ENCODE results near the gene SYMPK. TPM values are rescaled to one million over a fixed set of nuclear protein-coding genes. Genes with fewer than 3 reads are reported as not detected.

Gene SYMPK
- total RNA-seq, 1 experiment from 2014 or later = 89.3 TPM

DNA sequence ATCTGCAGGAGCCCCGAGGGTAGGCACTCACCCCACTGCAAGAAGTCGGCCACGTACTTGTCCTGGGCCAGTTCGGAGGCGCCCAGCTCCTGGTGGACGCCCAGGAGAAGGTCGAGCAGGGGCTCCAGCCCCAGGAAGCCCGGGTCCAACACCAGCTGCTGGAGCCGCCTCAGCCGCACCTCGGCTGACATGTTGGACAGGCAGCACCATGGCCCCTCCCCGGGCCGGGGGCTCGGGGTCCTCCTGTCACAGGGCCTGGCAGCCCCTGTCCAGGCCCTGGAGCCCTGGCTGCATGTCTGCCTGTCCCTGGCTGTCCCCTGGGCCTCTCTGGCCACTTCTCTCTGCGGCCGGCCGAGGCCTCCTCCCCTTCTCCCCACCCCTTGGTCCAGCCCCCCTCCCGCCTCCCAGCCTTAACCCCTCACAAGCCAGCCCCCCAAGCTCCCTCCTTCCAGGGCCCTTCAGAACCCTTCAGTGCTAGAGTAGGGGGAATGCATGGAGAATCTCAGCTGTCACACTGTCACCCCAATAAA is 80.7 kb downstream of the SYMPK start, which contains the start of gene DMPK:
DMPK (minus strand) TSS at position 329 of the 530 bp plus-strand sequence; CDS start at position 191, 138 bp downstream.
- DNase-seq (ENCODE audit: low read depth) = no peak

GRCh38 chr19:45781214-45782161 is 81.5 kb downstream of the SYMPK start:
- no peak for DNase-seq (ENCODE audit: low read depth)

DNA sequence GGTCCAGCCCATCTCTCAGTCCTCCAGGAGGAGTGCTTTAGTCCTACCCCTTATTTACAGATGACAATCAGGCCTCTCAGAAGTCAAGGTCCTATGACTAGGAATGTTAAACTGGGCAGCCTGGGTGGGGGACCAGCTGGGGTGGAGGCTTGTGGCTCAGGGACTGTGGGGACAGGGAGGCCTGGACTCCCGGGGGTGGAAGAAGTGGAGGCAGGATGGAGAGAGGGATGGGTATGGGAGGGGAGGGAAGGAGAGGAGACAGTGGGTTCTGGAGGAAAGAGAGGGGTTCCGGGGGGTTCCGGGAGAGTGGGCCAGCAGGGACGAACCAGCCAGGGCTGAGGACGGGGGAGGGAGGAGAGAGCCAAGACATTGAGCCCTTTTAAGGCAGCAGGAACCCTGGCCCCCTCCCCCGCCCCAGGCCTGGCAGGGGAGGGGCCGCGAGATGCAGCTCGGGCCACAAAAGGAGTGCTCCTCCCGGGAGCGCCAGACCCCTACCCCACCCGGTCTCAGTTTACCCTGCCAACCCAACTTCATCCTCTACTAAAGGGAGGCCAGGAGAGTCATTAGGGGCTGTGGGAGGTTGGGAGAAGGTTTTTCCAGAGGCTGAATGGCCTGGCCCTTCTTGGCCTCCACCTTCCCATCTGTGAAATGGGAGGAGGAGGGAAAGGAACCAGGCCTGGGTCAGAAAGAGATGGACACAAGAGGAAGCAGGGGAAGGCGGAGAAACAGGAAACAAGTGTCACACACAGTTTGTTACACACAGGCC is 82.3 kb downstream of the SYMPK start:
- no peak for DNase-seq (ENCODE audit: low read depth)

DNA sequence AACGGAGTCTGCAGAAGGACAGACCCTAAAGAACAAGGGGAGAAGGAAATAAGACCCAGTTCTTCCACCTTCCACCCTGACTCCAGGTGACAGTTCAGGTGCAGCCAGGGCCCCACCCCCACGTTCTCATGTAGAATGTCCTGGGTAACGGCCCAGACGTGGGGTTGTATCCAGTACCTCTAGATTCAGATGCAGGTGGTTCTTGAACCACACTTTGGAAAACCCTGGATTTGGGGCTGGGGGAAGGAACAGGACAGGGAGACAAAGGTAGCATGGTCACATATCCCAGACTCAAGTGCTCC is 82.8 kb downstream of the SYMPK start:
- DNase-seq (ENCODE audit: low read depth) = no peak

DNA sequence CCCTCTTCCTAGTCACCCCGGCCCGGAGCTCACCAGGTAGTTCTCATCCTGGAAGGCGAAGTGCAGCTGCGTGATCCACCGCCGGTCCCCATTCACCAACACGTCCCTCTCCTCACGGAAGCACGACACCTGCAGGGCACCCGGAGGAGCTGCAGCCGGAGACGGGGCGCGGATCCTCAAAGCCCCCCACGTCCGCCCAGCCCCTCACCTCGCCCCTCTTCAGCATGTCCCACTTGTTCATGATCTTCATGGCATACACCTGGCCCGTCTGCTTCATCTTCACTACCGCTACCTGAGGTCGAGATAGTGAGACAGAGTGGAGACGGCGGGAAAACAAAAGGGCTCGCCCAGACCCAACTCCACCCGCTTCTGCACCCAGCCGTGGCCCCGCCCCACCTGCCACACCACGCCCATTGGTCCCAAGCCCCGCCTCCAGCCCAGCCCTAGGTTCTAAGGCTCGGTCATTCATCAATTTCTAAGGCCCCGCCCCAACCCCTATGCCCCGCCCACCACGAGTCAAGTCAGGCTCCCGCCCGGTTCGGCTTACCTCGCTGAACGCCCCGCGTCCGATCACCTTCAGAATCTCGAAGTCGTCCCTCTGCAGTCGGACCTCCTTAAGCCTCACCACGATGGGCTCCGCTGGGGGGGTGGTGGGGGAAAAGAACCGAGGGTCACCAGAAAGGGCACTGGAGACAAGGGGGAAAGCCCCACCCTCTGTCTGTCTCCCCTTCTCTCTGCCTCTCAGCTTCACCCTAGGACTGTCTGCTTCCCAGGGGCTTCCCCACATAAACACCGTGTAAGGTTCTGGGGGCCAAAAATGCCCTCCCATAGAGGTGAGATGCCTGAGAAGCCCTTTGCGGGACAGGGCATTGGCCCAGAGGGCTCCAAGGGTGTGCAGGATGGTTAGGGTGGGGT is 83.5 kb downstream of the SYMPK start:
- no peak for DNase-seq (ENCODE audit: low read depth)

- DNase-seq (ENCODE audit: low read depth) = no peak
These were observed 84.8 kb downstream of the SYMPK start for GRCh38 chr19:45778010-45778661.

DNA sequence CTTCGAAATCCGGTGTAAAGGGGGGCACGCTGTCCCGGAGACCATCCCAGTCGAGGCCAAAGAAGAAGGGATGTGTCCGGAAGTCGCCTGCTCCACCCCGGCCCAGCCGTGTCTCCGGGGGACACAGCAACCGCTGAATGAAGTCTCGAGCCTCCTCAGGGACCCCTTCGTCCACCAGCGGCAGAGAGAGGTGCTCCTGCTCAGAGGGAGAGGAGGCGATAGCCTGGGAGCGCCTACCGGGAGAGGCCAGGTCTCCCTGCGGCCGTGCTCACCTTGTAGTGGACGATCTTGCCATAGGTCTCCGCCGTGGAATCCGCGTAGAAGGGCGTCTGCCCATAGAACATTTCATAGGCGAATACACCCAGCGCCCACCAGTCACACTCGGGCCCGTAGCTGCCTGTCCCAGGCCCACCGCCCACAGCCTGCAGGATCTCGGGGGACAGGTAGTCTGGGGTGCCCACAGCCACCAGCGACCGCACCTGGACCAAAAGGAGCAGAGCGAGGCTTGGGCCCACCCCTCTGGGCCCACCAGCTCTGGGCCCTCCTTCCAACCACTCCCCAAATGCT is 85.5 kb downstream of the SYMPK start:
- no peak for DNase-seq (ENCODE audit: low read depth)

DNA sequence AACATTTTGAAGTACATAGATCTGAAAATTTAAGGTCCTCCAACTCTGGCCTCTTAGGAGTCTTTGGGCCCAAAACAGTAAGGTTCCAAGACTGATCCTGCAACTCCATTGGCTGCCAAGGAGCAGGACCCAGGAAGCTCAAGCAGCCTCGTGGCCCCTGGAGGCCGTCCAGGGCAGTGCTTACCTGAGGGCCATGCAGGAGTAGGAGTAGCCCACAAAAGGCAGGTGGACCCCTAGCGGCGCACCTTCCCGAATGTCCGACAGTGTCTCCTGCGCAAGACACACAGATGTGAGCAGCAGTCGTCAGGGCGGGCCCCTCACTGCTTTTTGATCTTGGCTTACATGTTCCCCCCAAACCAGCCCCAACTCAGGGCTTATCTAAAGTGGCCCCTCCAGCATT is 88.2 kb downstream of the SYMPK start:
- no peak for DNase-seq (ENCODE audit: low read depth)

DNA sequence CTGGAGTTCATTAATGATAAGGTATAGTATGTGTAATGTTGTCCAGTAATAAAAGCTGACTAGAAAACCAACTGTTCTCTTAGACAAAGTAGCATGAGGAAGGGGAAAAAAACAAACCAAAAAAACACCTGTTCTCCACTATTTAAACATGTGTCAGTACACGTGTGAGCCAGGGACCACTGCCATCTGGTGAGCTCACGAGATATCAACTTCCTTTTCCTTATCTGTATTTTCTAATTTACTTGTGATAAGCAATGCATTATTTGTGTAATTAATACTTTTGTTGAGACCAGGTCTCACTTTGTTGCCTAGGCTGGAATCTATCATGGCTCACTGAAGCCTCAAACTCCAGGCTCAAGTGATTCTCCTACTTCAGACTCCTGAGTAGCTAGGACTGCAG is 89.6 kb downstream of the SYMPK start:
- no peak for DNase-seq (ENCODE audit: low read depth)

DNA sequence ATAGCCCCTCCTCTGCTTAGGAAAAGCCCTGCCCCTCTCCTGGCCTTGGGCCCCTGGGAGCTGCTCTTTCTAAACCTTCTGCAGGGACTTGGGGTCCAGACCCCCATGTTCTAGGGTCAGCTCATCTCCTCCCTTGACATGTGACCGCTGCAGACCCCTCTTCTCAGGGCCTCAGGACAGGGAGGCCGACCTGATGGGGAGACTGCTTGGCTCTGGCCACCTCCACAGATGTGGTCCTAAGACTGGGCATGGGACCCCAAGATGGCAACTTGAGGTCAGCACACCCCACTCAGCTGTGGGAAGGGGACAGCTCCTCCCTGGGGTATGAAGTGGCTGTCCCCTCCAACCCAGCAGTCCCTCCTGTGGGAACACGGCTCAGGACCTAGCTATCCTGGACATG is 90.0 kb downstream of the SYMPK start:
- no peak for DNase-seq (ENCODE audit: low read depth)

DNA sequence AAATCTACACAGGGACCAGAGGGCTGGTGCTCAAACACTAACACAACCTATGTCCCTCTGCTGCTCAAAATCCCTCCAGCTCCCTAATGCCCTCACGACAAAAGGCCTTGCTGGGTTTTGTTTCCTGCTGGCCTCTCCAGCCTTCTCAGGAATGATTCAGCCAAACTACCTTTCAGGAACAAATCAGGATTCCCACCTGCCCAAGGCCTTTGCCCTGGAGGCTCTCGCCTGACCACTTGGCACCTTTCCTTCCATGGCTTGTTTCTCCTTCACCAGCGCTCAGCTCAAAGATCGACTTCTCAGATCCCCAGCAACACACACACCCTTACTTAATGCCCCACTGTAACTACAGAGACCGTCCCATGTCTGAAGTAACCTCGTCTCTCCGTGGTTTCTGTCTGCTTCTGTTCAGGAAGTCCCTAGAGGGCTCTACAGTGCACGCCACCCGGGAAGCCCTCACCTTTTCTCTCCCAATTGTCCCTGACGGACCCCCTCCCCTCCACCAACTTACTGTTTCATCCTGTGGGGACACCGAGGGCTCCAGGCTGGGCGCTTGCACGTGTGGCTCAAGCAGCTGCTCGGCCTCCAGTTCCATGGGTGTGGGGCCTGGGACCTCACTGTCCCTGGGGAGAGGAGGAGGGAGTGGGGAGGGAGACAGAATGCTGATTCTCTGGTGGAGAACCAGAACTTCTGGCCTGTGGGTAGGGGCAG is 90.7 kb downstream of the SYMPK start:
- DNase-seq (ENCODE audit: low read depth) = no peak

GRCh38 chr19:45771311-45771933 is 91.5 kb downstream of the SYMPK start:
- DNase-seq (ENCODE audit: low read depth) = no peak

DNA sequence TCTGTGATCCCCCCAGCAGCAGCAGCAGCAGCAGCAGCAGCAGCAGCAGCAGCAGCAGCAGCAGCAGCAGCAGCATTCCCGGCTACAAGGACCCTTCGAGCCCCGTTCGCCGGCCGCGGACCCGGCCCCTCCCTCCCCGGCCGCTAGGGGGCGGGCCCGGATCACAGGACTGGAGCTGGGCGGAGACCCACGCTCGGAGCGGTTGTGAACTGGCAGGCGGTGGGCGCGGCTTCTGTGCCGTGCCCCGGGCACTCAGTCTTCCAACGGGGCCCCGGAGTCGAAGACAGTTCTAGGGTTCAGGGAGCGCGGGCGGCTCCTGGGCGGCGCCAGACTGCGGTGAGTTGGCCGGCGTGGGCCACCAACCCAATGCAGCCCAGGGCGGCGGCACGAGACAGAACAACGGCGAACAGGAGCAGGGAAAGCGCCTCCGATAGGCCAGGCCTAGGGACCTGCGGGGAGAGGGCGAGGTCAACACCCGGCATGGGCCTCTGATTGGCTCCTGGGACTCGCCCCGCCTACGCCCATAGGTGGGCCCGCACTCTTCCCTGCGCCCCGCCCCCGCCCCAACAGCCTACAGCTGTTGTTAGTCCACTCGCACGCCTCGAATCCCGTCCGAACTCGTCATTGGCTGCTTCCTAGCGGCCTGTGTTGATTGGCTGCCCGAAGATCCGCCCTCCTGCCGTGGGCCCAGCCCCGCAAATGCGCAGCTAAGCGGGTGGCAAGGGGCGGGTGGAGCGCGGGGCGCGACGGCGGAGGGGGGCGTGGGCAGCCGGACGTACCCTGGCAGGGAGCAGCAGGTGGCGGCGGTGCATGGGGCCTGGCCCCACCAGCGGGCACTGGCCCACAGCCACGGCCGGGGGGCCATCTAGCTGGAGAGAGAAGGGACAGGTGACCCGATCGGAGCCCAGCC is 92.5 kb downstream of the SYMPK start:
- peak; percentile 79 for DNase-seq (ENCODE audit: low read depth)

DNA sequence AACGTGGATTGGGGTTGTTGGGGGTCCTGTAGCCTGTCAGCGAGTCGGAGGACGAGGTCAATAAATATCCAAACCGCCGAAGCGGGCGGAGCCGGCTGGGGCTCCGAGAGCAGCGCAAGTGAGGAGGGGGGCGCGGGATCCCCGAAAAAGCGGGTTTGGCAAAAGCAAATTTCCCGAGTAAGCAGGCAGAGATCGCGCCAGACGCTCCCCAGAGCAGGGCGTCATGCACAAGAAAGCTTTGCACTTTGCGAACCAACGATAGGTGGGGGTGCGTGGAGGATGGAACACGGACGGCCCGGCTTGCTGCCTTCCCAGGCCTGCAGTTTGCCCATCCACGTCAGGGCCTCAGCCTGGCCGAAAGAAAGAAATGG is 93.1 kb downstream of the SYMPK start:
- DNase-seq (ENCODE audit: low read depth) = no peak

DNA sequence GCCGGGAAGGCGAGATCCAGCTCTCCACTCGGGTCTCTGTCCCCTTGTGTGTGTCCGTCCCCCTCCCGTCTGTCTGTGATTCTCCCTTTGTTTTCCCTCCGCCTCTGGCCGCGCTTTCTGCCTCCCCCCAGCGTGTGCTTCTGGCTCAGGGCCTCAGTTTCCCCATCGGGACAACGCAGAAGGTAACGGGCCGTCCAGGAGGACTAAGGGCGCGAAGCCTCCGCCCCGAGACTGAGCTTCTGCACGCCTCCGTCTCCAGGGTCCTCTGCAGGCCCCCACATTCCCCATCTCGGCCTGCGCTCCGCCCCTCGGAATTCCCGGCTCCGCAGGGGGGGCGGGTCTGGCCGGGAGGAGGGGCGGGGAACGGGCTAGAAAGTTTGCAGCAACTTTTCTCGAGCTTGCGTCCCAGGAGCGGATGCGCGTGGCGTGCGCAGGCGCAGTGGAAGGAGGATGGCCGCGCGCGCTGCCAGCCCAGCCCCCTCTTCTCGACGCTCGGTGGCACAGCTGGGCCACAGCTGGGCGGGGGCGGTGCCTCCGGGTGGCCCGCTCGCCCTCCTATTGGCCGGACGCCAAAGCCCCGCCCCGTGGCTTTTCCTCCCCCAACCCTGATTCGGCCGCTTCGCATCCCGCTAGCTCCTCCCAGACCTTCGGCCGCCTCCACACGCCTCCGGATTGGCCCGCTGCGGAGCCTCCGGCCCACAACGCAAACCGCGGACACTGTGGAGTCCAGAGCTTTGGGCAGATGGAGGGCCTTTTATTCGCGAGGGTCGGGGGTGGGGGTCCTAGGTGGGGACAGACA is 93.8 kb downstream of the SYMPK start, which contains the start of gene SIX5:
SIX5 (minus strand) TSS at position 269 of the 799 bp plus-strand sequence. CDS start 408 bp downstream, outside the sequence.
- DNase-seq (ENCODE audit: low read depth) = peak; percentile 98

DNA sequence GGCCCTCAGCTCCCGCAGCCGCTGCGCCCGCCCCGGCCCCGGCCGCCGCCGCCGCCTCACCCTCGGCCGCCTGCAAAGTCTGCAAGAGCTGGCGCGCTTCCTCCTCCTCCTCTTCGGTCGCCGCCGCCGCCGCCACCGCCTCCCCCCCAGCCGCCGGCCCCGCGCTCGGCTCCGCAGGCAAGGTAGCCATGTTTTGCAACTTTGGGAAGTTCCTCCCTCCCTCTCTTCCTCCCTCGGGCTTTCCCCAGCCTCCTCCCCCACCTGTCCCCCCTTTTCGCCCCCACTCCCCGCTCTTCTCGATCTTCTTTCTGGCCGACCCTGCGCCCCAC is 94.3 kb downstream of the SYMPK start:
- DNase-seq (ENCODE audit: low read depth) = no peak
